CD4-positive, alpha-beta T cell treated with Interleukin-17A for 1 hour (primary cell): ENCODE data around the gene SREK1IP1.
A peak's percentile ranks its signal among the peaks of the same experiment; 100 is the strongest.

Experiments used
- DNase-seq: peaks from one replicate; pipeline ENCODE4 v3.0.0-alpha.2; 2020

Gene SREK1IP1

GRCh38 chr5:64768358-64769312, at the start of gene SREK1IP1, which contains the start of gene CWC27:
SREK1IP1 (minus strand) TSS chr5:64768691; CDS start chr5:64768517, 174 bp downstream.
CWC27 (plus strand) TSS chr5:64768930; CDS start chr5:64769147, 217 bp downstream.
- peak; percentile 90 for DNase-seq

GRCh38 chr5:64818245-64818644, 49.8 kb upstream of the SREK1IP1 start:
- DNase-seq, result no peak

GRCh38 chr5:64814073-64814472, 45.6 kb upstream of the SREK1IP1 start:
- DNase-seq, result no peak

DNA sequence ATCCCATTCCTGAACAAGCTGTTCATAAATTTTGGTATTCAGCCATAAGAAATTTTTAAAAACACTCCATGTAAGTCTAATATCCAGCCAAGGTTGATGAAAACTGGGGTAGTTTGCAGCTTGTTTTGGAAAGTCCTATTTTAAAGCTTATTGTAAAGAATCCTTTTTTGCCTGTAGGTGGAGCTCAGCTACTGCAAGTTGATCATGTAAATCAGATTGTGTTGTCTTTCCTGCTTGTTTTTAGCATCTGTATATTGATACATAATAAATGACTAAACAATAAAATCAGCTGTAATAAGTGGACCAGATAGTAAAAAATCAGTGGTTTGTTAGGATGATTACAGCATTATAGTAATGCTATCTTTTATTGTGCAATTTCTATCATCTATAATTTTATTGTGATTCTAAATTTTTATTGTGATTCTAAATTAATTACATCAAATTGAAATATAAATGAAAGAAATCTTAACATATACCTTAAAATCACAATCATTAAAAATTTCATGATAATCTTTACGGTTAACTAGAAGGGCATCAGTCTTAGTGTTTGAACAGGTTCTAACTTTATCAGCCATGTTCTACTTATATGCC, 42.7 kb upstream of the SREK1IP1 start:
- DNase-seq, result peak; percentile 53

DNA sequence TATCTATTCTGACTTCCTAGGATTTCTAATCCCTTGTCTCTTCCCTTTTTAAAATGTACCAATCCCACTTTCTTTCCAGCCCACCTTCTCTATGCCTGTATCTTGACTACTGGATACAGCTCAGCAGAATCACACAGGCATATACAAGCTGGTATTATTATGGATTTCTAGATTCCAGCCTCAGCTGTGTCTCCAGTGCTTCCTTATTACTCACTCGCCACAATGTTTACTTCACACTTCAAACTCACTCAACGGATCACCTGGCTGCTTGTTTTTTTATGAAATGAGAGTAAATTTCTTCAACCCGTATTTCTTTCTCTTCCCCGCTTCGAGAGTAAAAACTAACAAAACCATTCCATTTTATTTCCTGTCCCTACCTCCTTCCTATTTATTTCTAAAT, 39.0 kb upstream of the SREK1IP1 start:
- no peak for DNase-seq

DNA sequence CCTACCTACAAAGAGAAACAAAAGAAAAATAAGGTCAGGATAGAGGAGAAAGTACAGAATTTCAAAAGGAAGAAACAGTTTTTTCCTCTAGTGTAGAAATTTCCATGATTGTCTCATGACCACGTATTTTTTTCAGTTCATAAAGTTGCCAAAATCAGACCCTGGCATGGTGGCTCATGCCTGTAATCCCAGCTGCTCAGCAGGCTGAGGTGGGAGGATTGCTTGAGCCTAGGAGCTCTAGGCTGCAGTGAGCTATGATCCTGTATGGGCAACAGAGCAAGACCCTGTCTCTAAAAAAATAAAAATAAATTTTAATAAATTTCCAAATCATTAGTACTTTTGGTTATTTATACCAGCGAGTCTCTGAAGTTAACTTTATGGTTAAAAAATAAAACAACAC, 38.0 kb upstream of the SREK1IP1 start:
- DNase-seq, result no peak

DNA sequence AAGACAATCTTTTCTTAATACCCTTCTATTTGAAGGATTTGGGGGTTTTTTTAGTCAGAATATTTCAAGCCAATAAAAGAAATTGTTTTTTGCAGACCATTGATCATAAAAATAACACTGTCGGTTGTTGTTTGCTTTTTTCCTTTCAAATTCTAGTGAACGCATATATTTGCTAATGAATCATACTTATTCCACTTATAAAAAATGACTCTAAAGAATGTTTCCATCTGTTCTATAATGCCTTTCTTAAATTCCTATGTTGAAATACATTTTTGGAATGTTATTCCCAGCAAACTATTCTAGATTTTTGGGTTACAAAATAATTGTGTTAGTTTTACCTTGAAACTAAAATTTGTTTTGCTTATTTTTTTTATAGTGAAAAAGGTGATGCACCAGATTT, 32.4 kb upstream of the SREK1IP1 start:
- DNase-seq, result no peak

DNA sequence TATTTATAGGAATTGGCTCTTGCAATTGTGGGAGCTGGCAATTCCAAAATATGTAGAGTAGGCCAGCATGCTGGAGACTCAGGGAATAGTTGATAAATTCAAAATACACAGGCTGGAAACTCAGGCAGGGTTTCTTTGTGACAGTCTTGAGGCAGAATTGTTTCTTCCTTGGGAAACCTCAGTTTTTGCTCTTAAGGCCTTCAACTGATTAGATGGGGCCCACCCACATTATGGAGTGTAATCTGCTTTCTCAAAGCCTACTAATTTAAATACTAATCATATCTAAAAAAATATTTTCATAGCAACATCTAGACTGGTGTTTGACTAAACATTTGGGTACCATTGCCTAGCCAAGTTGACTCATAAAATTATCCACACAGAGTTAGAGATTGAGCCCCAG, 27.8 kb upstream of the SREK1IP1 start:
- no peak for DNase-seq

- no peak for DNase-seq
Observed at GRCh38 chr5:64794053-64794770, 25.7 kb upstream of the SREK1IP1 start.

GRCh38 chr5:64792469-64792868, 24.0 kb upstream of the SREK1IP1 start:
- no peak for DNase-seq

GRCh38 chr5:64790210-64790609, 21.7 kb upstream of the SREK1IP1 start:
- DNase-seq, result no peak

- no peak for DNase-seq
Observed at GRCh38 chr5:64789457-64789856, 21.0 kb upstream of the SREK1IP1 start.

GRCh38 chr5:64788156-64788555, 19.7 kb upstream of the SREK1IP1 start:
- DNase-seq, result no peak

DNA sequence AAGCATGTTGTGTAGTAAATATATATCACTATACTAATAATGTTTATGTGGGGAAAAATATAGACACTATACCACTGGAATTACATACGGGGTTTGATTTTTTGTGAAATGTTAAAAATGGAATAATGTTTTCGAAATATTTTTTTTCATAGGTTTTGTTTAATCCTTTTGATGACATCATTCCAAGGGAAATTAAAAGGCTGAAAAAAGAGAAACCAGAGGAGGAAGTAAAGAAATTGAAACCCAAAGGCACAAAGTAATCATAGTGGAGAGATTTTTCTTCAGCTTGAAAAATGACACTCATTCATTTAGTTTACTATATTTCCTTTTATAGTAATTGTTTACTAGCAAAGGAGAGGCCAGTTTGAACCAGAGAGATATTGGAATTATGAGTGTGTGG, 17.9 kb upstream of the SREK1IP1 start:
- no peak for DNase-seq

GRCh38 chr5:64784451-64785025, 16.0 kb upstream of the SREK1IP1 start:
- DNase-seq, result peak; percentile 78

DNA sequence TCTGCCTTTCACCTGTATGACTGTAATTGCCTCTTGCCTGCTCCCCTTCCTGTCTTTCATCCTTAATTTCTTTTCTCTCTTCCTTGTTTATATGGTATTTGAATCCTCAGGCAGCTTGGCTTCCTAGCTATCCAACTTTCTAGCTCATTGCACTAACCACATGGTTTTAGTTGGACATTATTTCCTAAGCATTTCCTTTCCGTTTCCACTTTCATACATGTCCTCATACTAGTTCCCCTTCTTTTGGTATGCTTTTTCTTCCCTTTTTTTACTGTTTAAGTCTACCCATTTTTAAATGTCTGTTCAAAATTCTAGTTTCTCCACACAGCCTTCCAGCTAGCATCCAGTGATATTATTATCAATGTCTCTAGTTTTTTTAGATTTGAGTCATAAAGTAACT, 6.8 kb upstream of the SREK1IP1 start:
- no peak for DNase-seq

- DNase-seq, result no peak
Observed at GRCh38 chr5:64773533-64773932, 5.0 kb upstream of the SREK1IP1 start.

DNA sequence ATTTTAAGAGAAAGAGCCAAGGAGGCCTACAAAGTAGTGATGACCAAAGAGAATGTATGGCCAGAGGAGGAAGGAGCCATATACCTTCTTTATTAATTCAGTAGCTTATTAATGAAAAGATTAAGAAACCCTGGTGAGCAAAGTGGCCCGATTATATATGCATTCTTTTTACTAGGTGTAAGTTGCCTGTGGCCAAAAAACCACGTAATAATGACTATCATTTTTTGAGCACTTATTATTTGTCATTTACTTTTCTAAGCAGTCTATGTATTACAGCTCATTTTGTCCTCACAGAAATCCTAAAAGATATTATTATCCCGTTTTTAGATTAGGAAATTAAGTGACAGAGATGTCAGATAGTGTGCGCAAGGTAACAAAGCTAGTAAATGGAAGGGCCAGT, 3.2 kb upstream of the SREK1IP1 start:
- DNase-seq, result no peak

DNA sequence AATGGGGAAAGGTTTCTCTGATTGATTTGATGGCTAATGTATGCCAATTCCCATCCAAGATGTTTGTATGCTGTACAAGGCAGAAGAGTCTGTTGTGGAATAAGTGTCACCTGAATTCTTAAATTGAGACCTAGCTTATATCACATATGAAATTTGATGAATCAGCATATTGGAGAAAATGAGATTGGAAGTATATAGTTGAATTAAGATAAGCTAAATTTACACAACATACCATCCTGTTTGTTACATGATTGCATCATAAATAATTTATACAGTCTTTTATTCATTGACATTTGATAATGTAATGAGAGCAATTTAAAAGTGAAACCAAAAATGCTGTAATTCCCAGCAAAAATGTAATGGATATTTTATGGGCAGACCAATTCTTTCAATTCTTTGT, 1.4 kb upstream of the SREK1IP1 start:
- no peak for DNase-seq

- DNase-seq, result no peak
Observed at GRCh38 chr5:64767959-64768357, 533 bp downstream of the SREK1IP1 start.

- DNase-seq, result no peak
Observed at GRCh38 chr5:64766941-64767340, 1.6 kb downstream of the SREK1IP1 start.

- peak; percentile 11 for DNase-seq
Observed at GRCh38 chr5:64765804-64766504, 2.5 kb downstream of the SREK1IP1 start.
